ENCODE data around the gene HIPK3. TPM values are rescaled to one million over a fixed set of nuclear protein-coding genes. Genes with fewer than 3 reads are reported as not detected.
"Not testable (repeated sequence)": the region's sequence is repeated elsewhere in the genome, so short reads cannot be mapped to it uniquely, and the experiment has no call there.

The HIPK3 gene
- total RNA-seq, 2 donors from 2014 or later = 125 to 311 TPM

- TF ChIP-seq CTCF (IDR thresholded peaks at IDR 0.05) = no peak
- DNase-seq (ENCODE audit: low spot score) = no peak
- Histone ChIP-seq H3K27ac (no peak overlapping the region), H3K36me3 (no peaks in the 10 kb centered on the region), H3K9me3 (no peaks in the 10 kb centered on the region), H3K4me3 (no peak overlapping the region), H3K4me1 (ENCODE audit: control insufficient read depth in 1 of 2, low read depth in 2 of 2) (no peaks in the 10 kb centered on the region), H3K27me3 (replicated peaks; ENCODE audit: insufficient read depth) (no peaks in the 10 kb centered on the region)
- no peak for ATAC-seq (ENCODE audit: insufficient number of reproducible peaks, low FRiP score, low read depth)
Measured at GRCh38 chr11:33211580-33211979, 45.6 kb upstream of the HIPK3 start.

GRCh38 chr11:33214187-33214586, 43.0 kb upstream of the HIPK3 start:
- no peaks in the 10 kb centered on the region for H3K4me1 ChIP-seq (ENCODE audit: control insufficient read depth in 1 of 2, low read depth in 2 of 2)
- no peak overlapping the region for H3K27ac ChIP-seq
- ATAC-seq (ENCODE audit: insufficient number of reproducible peaks, low FRiP score, low read depth) = no peak
- no peaks in the 10 kb centered on the region for H3K9me3 ChIP-seq
- no peaks in the 10 kb centered on the region for H3K27me3 ChIP-seq (replicated peaks; ENCODE audit: insufficient read depth)
- no peaks in the 10 kb centered on the region for H3K36me3 ChIP-seq
- no peak for TF ChIP-seq CTCF (IDR thresholded peaks at IDR 0.05)
- H3K4me3 ChIP-seq = no peak overlapping the region
- DNase-seq (ENCODE audit: low spot score) = no peak

- no peaks in the 10 kb centered on the region for H3K4me1 ChIP-seq (ENCODE audit: control insufficient read depth in 1 of 2, low read depth in 2 of 2)
- DNase-seq (ENCODE audit: low spot score) (no peak), ATAC-seq (ENCODE audit: insufficient number of reproducible peaks, low FRiP score, low read depth) (no peak)
- H3K27me3 ChIP-seq (replicated peaks; ENCODE audit: insufficient read depth) = no peaks in the 10 kb centered on the region
- H3K27ac ChIP-seq = no peak overlapping the region
- no peaks in the 10 kb centered on the region for H3K9me3 ChIP-seq
- no peaks in the 10 kb centered on the region for H3K36me3 ChIP-seq
- no peak overlapping the region for H3K4me3 ChIP-seq
- TF ChIP-seq CTCF (IDR thresholded peaks at IDR 0.05) = no peak
Measured at GRCh38 chr11:33214767-33215166, 42.4 kb upstream of the HIPK3 start.

GRCh38 chr11:33216676-33217075, 40.5 kb upstream of the HIPK3 start:
- not testable (repeated sequence) for H3K36me3 ChIP-seq; H3K4me1 ChIP-seq (ENCODE audit: control insufficient read depth in 1 of 2, low read depth in 2 of 2); H3K27ac ChIP-seq; H3K27me3 ChIP-seq (replicated peaks; ENCODE audit: insufficient read depth); ATAC-seq (ENCODE audit: insufficient number of reproducible peaks, low FRiP score, low read depth); DNase-seq (ENCODE audit: low spot score); H3K4me3 ChIP-seq; H3K9me3 ChIP-seq

GRCh38 chr11:33222052-33222750, 35.0 kb upstream of the HIPK3 start:
- no peak for TF ChIP-seq CTCF (IDR thresholded peaks at IDR 0.05)
- Histone ChIP-seq H3K9me3 (no peaks in the 10 kb centered on the region), H3K27ac (no peak overlapping the region), H3K27me3 (replicated peaks; ENCODE audit: insufficient read depth) (no peaks in the 10 kb centered on the region), H3K4me3 (no peak overlapping the region), H3K4me1 (ENCODE audit: control insufficient read depth in 1 of 2, low read depth in 2 of 2) (no peaks in the 10 kb centered on the region), H3K36me3 (no peaks in the 10 kb centered on the region)
- ATAC-seq (ENCODE audit: insufficient number of reproducible peaks, low FRiP score, low read depth) (no peak), DNase-seq (ENCODE audit: low spot score) (no peak)

GRCh38 chr11:33225371-33225770, 31.8 kb upstream of the HIPK3 start:
- DNase-seq (ENCODE audit: low spot score) (no peak), ATAC-seq (ENCODE audit: insufficient number of reproducible peaks, low FRiP score, low read depth) (no peak)
- Histone ChIP-seq H3K4me1 (ENCODE audit: control insufficient read depth in 1 of 2, low read depth in 2 of 2) (peaks cover 6 to 8% of the 10 kb centered on the region in 2 donors), H3K27ac (no peak overlapping the region), H3K27me3 (replicated peaks; ENCODE audit: insufficient read depth) (no peaks in the 10 kb centered on the region), H3K36me3 (no peaks in the 10 kb centered on the region), H3K4me3 (no peak overlapping the region), H3K9me3 (no peaks in the 10 kb centered on the region)
- TF ChIP-seq CTCF (IDR thresholded peaks at IDR 0.05) = no peak

Data from thoracic aorta (tissue), 2 donors.